BJ (cell line): ENCODE results near the gene SH3RF3. TPM values are rescaled to one million over a fixed set of nuclear protein-coding genes. Genes with fewer than 3 reads are reported as not detected.

Experiments used
- CTCF ChIA-PET: fragments of 350-600 bp; formaldehyde crosslinking; extraction: SDS; loops from one replicate; lab custom pipeline; 2021; ENCODE audit warnings: antibody characterized with exemption, inconsistent platforms; lab: Yijun Ruan, JAX
- POLR2A ChIA-PET: fragments of 300-600 bp; sonication (Branson Sonifier 250); formaldehyde crosslinking; extraction: SDS; loops from one replicate; lab custom pipeline; 2021; ENCODE audit warnings: antibody characterized with exemption; lab: Charles Lee
- DNase-seq: peaks from one replicate; pipeline ENCODE4 v3.0.0-alpha.2; 2011; ENCODE audit warnings: low read depth
- H3K27me3 ChIP-seq: 2 replicates; pipeline ENCODE4 v1.6.0; 2011; ENCODE audit warnings: low read length; ENCODE audit not compliant: control insufficient read depth, insufficient read depth
- H3K36me3 ChIP-seq: 2 replicates; pipeline ENCODE4 v1.5.1; 2011; ENCODE audit warnings: low read length; ENCODE audit not compliant: control insufficient read depth, insufficient read depth
- H3K4me3 ChIP-seq: 2 replicates; pipeline ENCODE4 v1.5.1; 2011; ENCODE audit warnings: low read depth, mild to moderate bottlenecking, control low read depth, low read length
- polyA plus RNA-seq: library from polyadenylated mRNA; depleted of rRNA; stranded (reverse); fragments of >200 nt; gene quantifications from 2 replicates; pipeline ENCODE4 v1.2.3, GENCODE V29; 2011
- TF ChIP-seq, protein P1 (sequence below): IDR thresholded peaks from 2 replicates; pipeline ENCODE4 v1.5.1; 2011; ENCODE audit warnings: low read depth, mild to moderate bottlenecking, control low read depth, inconsistent platforms, low read length, moderate library complexity; ENCODE audit not compliant: insufficient read depth

The SH3RF3 gene
- polyA plus RNA-seq, 1 experiment, result 3.6 TPM

DNA sequence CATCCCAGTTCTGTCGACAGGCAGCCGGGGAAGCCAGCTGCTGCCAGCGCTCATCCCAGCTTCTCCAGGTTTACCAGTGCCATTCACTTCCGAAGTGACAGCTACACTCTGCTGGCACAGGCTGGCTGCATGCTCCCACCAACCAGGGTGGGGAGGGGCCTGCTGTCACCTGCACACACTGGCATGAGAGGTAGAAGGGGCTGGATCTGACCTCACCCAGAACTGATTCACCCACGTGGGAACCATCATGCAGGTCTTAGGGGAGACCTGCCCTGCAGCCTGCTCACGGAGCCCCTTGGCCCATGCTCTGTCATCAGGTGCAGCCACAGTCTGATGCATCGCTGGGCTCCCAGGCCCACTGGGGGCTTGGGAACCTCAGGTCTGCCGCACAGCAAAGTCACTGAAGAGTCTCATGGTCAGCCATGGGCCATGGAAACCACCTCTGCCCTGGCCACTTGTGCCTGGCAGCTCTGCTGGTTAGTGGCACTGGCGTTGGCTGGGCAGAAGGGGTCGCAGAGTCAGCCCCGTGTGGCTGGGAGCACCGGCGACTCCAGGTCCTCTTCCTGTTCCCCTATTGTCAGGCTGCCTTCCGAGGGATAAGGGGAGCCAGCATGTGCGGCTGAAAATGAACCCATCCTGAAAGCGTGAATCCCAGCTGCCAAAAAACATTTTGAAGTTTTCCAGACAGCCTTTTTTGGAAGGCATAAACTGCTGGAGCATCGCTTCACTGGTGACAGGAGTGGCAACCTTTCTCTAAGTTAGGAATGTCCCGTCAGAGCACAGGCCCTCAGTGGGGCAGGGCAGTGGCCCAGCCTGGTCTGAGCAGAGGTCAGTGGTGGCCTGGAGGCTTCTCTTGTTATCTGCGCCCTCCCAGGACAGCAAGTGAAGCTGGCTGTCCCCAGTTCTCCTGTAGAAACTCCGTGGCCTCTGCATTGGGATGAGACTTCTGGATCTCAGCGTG, 327.0 kb downstream of the SH3RF3 start:
- no peak for DNase-seq
- TF ChIP-seq, protein P1, sequence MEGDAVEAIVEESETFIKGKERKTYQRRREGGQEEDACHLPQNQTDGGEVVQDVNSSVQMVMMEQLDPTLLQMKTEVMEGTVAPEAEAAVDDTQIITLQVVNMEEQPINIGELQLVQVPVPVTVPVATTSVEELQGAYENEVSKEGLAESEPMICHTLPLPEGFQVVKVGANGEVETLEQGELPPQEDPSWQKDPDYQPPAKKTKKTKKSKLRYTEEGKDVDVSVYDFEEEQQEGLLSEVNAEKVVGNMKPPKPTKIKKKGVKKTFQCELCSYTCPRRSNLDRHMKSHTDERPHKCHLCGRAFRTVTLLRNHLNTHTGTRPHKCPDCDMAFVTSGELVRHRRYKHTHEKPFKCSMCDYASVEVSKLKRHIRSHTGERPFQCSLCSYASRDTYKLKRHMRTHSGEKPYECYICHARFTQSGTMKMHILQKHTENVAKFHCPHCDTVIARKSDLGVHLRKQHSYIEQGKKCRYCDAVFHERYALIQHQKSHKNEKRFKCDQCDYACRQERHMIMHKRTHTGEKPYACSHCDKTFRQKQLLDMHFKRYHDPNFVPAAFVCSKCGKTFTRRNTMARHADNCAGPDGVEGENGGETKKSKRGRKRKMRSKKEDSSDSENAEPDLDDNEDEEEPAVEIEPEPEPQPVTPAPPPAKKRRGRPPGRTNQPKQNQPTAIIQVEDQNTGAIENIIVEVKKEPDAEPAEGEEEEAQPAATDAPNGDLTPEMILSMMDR, result no peak
- H3K4me3 ChIP-seq, result no peak overlapping the region
- H3K27me3 ChIP-seq, result no peaks in the 10 kb centered on the region
- POLR2A ChIA-PET, result no interaction called here
- peaks cover 6% of the 10 kb centered on the region; the same call in 1 of the 2 replicates for H3K36me3 ChIP-seq
- CTCF ChIA-PET, result interaction anchor here (0.6 to 0.7 kb wide), 2 partner anchors 9 to 45 kb away, joined by 3 to 4 read pairs; no protein-coding TSS in a partner anchor

DNA sequence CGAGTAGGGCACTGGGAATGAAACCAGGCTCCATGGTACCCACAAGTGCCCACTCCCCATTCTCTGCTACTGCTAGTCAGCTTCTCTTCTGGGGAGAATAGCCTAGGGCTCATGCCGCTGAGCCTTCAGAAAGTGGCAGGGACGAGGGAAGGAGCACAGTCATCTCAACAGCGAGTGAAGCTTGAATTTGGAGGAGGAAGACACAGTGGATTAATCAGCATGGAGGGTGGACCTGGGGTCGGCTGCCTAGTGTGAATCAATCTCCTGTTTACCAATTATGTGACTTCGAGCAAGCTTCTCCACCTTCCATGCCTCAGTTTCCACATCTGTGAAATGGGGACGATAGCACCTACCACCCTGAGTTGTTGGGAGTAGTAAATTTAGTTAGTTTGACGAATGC, 327.8 kb downstream of the SH3RF3 start:
- Histone ChIP-seq H3K36me3 (peaks cover 6% of the 10 kb centered on the region; the same call in 1 of the 2 replicates), H3K27me3 (no peaks in the 10 kb centered on the region), H3K4me3 (no peak overlapping the region)
- ChIA-PET CTCF (no interaction called here), POLR2A (no interaction called here)
- TF ChIP-seq, protein P1, result no peak
- no peak for DNase-seq

DNA sequence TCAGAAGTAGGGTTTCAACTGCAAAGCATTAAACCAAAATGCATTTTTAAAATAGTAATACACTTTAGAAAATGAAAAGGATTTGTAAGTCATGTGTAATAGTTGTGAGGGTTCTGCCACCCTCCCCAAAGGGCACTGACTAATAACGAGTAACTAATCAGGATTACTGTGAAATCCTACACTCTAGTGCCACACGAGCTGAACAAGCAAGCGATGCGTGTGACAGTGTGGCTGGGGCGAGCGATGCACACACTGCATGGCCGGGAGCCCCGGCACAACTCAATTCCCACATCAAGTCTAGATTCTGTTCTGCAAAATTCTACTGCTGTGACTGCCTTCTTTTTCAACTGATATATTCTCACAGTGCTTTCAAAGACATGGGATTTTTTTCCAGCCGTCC, 328.4 kb downstream of the SH3RF3 start:
- ChIA-PET CTCF (no interaction called here), POLR2A (no interaction called here)
- Histone ChIP-seq H3K27me3 (no peaks in the 10 kb centered on the region), H3K36me3 (peaks cover 3% of the 10 kb centered on the region; the same call in 1 of the 2 replicates), H3K4me3 (no peak overlapping the region)
- no peak for DNase-seq
- TF ChIP-seq, protein P1, result no peak

DNA sequence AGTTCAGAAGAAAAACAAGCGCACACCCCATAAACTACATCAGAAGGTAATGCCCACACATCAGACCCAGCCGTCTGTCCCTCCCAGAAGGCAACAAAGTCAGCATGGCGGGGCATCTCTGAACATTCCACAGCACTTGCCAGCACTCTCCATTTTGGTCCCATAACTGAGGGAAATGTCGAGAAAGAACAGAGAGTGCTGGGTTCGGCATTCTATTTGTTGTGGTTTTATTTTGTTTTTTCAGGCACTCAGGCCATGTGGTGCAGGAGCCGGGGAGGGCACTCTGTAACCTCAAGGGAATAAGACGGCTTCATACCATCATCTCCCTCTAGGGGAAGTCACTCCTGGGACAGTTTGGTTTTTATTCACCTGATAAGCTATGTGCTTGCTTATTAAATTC, 328.8 kb downstream of the SH3RF3 start:
- CTCF ChIA-PET, result no interaction called here
- no peak for DNase-seq

DNA sequence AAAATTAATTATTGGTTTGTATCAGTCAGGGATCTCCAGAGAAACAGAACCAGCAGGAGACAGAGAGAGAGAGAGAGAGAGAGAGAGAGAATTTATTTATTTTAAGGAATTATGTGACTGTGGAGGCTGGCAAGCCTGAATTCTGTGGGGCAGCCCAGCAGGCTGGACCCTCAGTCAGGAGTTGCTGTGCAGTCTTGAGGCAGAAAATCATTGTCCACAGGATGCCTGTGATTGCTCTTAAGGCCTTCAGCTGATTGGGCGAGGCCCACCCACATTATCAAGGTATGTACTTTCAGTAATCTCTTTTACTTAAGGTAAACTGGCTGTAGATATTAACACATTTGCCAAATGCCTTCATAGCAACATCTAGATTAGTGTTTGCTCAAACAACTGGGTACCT, 329.5 kb downstream of the SH3RF3 start:
- ChIA-PET POLR2A (no interaction called here), CTCF (interaction anchor here (1.5 kb wide), 1 partner anchor 10 kb away, joined by 3 read pairs; no protein-coding TSS in a partner anchor)
- TF ChIP-seq, protein P1, result no peak

More for the DNA sequence above, 328.8 kb downstream of the SH3RF3 start:
- POLR2A ChIA-PET, result no interaction called here
- Histone ChIP-seq H3K4me3 (no peak overlapping the region), H3K36me3 (peaks cover 3% of the 10 kb centered on the region; the same call in 1 of the 2 replicates), H3K27me3 (no peaks in the 10 kb centered on the region)
- TF ChIP-seq, protein P1, result peak; percentile 26; the same call in 1 of the 2 replicates

More for the DNA sequence above, 329.5 kb downstream of the SH3RF3 start:
- Histone ChIP-seq H3K4me3 (no peak overlapping the region), H3K36me3 (peaks cover 3% of the 10 kb centered on the region; the same call in 1 of the 2 replicates), H3K27me3 (no peaks in the 10 kb centered on the region)
- no peak for DNase-seq
